H1 (cell line): ENCODE data around the gene FSTL4. TPM values are rescaled to one million over a fixed set of nuclear protein-coding genes. Genes with fewer than 3 reads are reported as not detected.

Experiments
- CTCF ChIA-PET: fragments of 300-600 bp; sonication (Branson Sonifier 250); formaldehyde crosslinking; loops from one replicate; lab custom pipeline; 2021; ENCODE audit not compliant: partially characterized antibody; lab: Charles Lee
- POLR2A ChIA-PET: fragments of 300-600 bp; sonication (Branson Sonifier 250); formaldehyde crosslinking; loops from one replicate; lab custom pipeline; 2021; ENCODE audit warnings: inconsistent platforms; ENCODE audit not compliant: partially characterized antibody; lab: Charles Lee
- DNase-seq, 2 experiments: peaks; one replicate each; pipeline versions ENCODE4 v3.0.0 to v3.0.0-alpha.2; 2010 to 2022; ENCODE audit warnings: low spot score in 2 of 2, low read depth in 1 of 2, mixed read lengths in 1 of 2
- FAIRE-seq: peaks from 2 replicates; lab custom pipeline; 2011; peaks lifted over from hg19 to GRCh38; lab: Jason Lieb, UNC
- H2AFZ ChIP-seq: 2 replicates; pipeline ENCODE4 v1.8.1; 2012; ENCODE audit warnings: low read length, inconsistent platforms
- H2AK5ac ChIP-seq: 2 replicates; pipeline ENCODE4 v1.6.1; 2013; ENCODE audit warnings: low read depth, low read length
- H2BK120ac ChIP-seq: replicated peaks from 2 replicates; pipeline ENCODE3; 2013; ENCODE audit warnings: low read depth, low read length, inconsistent platforms
- H2BK12ac ChIP-seq: 2 replicates; pipeline ENCODE4 v1.6.1; 2013; ENCODE audit warnings: low read depth, low read length
- H2BK15ac ChIP-seq: 2 replicates; pipeline ENCODE4 v1.6.1; 2013; ENCODE audit warnings: low read length
- H2BK20ac ChIP-seq: 2 replicates; pipeline ENCODE4 v1.6.1; 2013; ENCODE audit warnings: low read length
- H2BK5ac ChIP-seq: 2 replicates; pipeline ENCODE4 v1.6.1; 2013; ENCODE audit warnings: low read depth, low read length
- H3K14ac ChIP-seq: 2 replicates; pipeline ENCODE4 v1.6.1; 2013; ENCODE audit warnings: inconsistent platforms; ENCODE audit not compliant: insufficient read length
- H3K18ac ChIP-seq: 2 replicates; pipeline ENCODE4 v1.6.1; 2013; ENCODE audit warnings: low read length; ENCODE audit errors: extremely low read depth
- H3K23ac ChIP-seq: 2 replicates; pipeline ENCODE4 v1.6.1; 2013; ENCODE audit warnings: inconsistent platforms; ENCODE audit not compliant: insufficient read length
- H3K23me2 ChIP-seq: 2 replicates; pipeline ENCODE4 v1.6.1; 2013; ENCODE audit warnings: low read depth, low read length
- H3K27ac ChIP-seq: 2 replicates; pipeline ENCODE4 v1.6.1; 2011; ENCODE audit warnings: low read depth, low read length, inconsistent platforms
- H3K27me3 ChIP-seq, 4 experiments: replicated peaks in 1 of 4; 1 replicate in 1 of 4; 2 replicates in 3 of 4; pipeline versions ENCODE4 v1.6.1 to v1.8.1; 2011 to 2013; ENCODE audit warnings: low read length in 3 of 4, mild to moderate bottlenecking in 3 of 4, inconsistent platforms in 2 of 4, mixed read lengths in 2 of 4, moderate library complexity in 1 of 4; ENCODE audit not compliant: control insufficient read depth in 3 of 4, insufficient read depth in 3 of 4; ENCODE audit errors: extremely low read depth in 1 of 4
- H3K36me3 ChIP-seq, 4 experiments: 2 replicates each; pipeline versions ENCODE4 v1.6.1 to v1.8.1; 2011 to 2013; ENCODE audit warnings: mild to moderate bottlenecking in 4 of 4, low read length in 3 of 4, moderate library complexity in 2 of 4, control low read depth in 1 of 4, inconsistent platforms in 1 of 4; ENCODE audit not compliant: insufficient read depth in 4 of 4, control insufficient read depth in 2 of 4
- H3K4ac ChIP-seq: replicated peaks from 2 replicates; pipeline ENCODE3; 2013; ENCODE audit warnings: low read length, low read depth, mixed read lengths, inconsistent platforms; ENCODE audit not compliant: insufficient read length
- H3K4me1 ChIP-seq, 4 experiments: replicated peaks in 1 of 4; 1 replicate in 1 of 4; 2 replicates in 3 of 4; pipeline versions ENCODE4 v1.6.1 to v1.8.1; 2011 to 2013; ENCODE audit warnings: low read length in 3 of 4, inconsistent platforms in 2 of 4, mixed read lengths in 1 of 4; ENCODE audit not compliant: insufficient read depth in 4 of 4, control insufficient read depth in 3 of 4
- H3K4me2 ChIP-seq, 2 experiments: 2 replicates each; pipeline versions ENCODE4 v1.6.1 to v1.8.1; 2011 to 2013; ENCODE audit warnings: low read depth in 2 of 2, low read length in 2 of 2, control low read depth in 1 of 2, inconsistent platforms in 1 of 2, mild to moderate bottlenecking in 1 of 2; ENCODE audit not compliant: insufficient read depth in 1 of 2
- H3K4me3 ChIP-seq, 4 experiments: fragments of 200-600, 300-600 bp in 1 of 4; sonication (generic), shearing (Covaris generic), sonication (Bioruptor Twin) in 1 of 4; 2 replicates each; pipeline versions ENCODE4 v1.5.1 to v1.8.1; 2011 to 2016; ENCODE audit warnings: low read length in 4 of 4, low read depth in 3 of 4, control low read depth in 2 of 4, inconsistent platforms in 2 of 4, mild to moderate bottlenecking in 2 of 4, mixed read lengths in 1 of 4, moderate library complexity in 1 of 4; ENCODE audit not compliant: insufficient read depth in 2 of 4; ENCODE audit errors: extremely low read depth in 1 of 4
- H3K56ac ChIP-seq: replicated peaks from 2 replicates; pipeline ENCODE3; 2013; ENCODE audit warnings: low read depth, mild to moderate bottlenecking, mixed read lengths, low read length, inconsistent platforms; ENCODE audit not compliant: insufficient read length
- H3K79me1 ChIP-seq: 2 replicates; pipeline ENCODE4 v1.6.1; 2013; ENCODE audit warnings: low read depth, low read length, control low read depth
- H3K79me2 ChIP-seq, 2 experiments: 2 replicates each; pipeline versions ENCODE4 v1.6.1 to v1.8.1; 2012 to 2013; ENCODE audit warnings: low read length in 2 of 2, mild to moderate bottlenecking in 2 of 2, inconsistent platforms in 1 of 2; ENCODE audit not compliant: insufficient read depth in 2 of 2, control insufficient read depth in 1 of 2
- H3K9ac ChIP-seq, 4 experiments: replicated peaks in 1 of 4; 1 replicate in 1 of 4; 2 replicates in 3 of 4; pipeline versions ENCODE4 v1.6.1 to v1.8.1; 2011 to 2013; ENCODE audit warnings: low read depth in 3 of 4, low read length in 3 of 4, control low read depth in 2 of 4, mild to moderate bottlenecking in 2 of 4, moderate library complexity in 2 of 4, inconsistent platforms in 1 of 4; ENCODE audit errors: extremely low read depth in 1 of 4
- H3K9me3 ChIP-seq, 2 experiments: 2 replicates each; pipeline versions ENCODE4 v1.6.1 to v1.8.1; 2012 to 2013; ENCODE audit warnings: mild to moderate bottlenecking in 2 of 2, moderate library complexity in 2 of 2, control low read depth in 1 of 2, inconsistent platforms in 1 of 2, low read depth in 1 of 2, low read length in 1 of 2, mixed read lengths in 1 of 2; ENCODE audit not compliant: insufficient read depth in 2 of 2
- H4K20me1 ChIP-seq, 2 experiments: replicated peaks in 1 of 2; 2 replicates each; pipeline versions ENCODE3 to v1.8.1; 2011 to 2013; ENCODE audit warnings: inconsistent platforms in 2 of 2, low read length in 2 of 2, mild to moderate bottlenecking in 1 of 2; ENCODE audit not compliant: insufficient read depth in 2 of 2, control insufficient read depth in 1 of 2
- H4K5ac ChIP-seq: 2 replicates; pipeline ENCODE4 v1.6.1; 2013; ENCODE audit warnings: low read length, low read depth, mixed read lengths, inconsistent platforms; ENCODE audit not compliant: insufficient read length
- H4K8ac ChIP-seq: 2 replicates; pipeline ENCODE4 v1.8.0; 2013; ENCODE audit warnings: mild to moderate bottlenecking, moderate library complexity, low read length, inconsistent platforms; ENCODE audit not compliant: insufficient read depth; ENCODE audit errors: extremely low read depth
- H4K91ac ChIP-seq: replicated peaks from 2 replicates; pipeline ENCODE3; 2013; ENCODE audit warnings: low read length, mixed read lengths, inconsistent platforms; ENCODE audit not compliant: insufficient read length
- ATF3 ChIP-seq: IDR thresholded peaks from 2 replicates; pipeline ENCODE4 v1.6.1; 2011; ENCODE audit warnings: low read depth, mild to moderate bottlenecking, low read length; ENCODE audit not compliant: insufficient read depth
- CTCF ChIP-seq, 3 experiments: IDR thresholded peaks; 1 replicate in 2 of 3; 2 replicates in 1 of 3; pipeline versions ENCODE4 v1.5.1 to v1.6.1; 2011; ENCODE audit warnings: low read length in 3 of 3, mild to moderate bottlenecking in 3 of 3, inconsistent platforms in 2 of 3, low read depth in 1 of 3, moderate library complexity in 1 of 3; ENCODE audit not compliant: insufficient read depth in 1 of 3; ENCODE audit errors: control extremely low read depth in 1 of 3
- EZH2 ChIP-seq: fragments of 200-600 bp; sonication (generic); IDR thresholded peaks from 2 replicates; pipeline ENCODE4 v1.7.1; 2012; ENCODE audit warnings: low read depth, mild to moderate bottlenecking, moderate library complexity, low read length, inconsistent platforms; ENCODE audit not compliant: severe bottlenecking
- FOSL1 ChIP-seq: IDR thresholded peaks from 2 replicates; pipeline ENCODE4 v1.6.1; 2011; ENCODE audit warnings: mild to moderate bottlenecking, low read depth, low read length, moderate library complexity; ENCODE audit not compliant: insufficient read depth
- HDAC2 ChIP-seq, 2 experiments: fragments of 300-600 bp in 1 of 2; sonication (generic) in 1 of 2; IDR thresholded peaks; 2 replicates each; pipeline ENCODE4 v1.6.1; 2011 to 2012; ENCODE audit warnings: low read depth in 2 of 2, low read length in 2 of 2, mild to moderate bottlenecking in 2 of 2, moderate library complexity in 2 of 2, borderline replicate concordance in 1 of 2, inconsistent platforms in 1 of 2
- HDAC6 ChIP-seq: IDR thresholded peaks from one replicate; pipeline ENCODE4 v1.7.1; 2012; ENCODE audit warnings: low read depth, mild to moderate bottlenecking, inconsistent platforms, low read length, moderate library complexity
- JUN ChIP-seq: IDR thresholded peaks from 2 replicates; pipeline ENCODE4 v1.6.1; 2011; ENCODE audit warnings: low read depth, mild to moderate bottlenecking, improper control_type of control experiment, low read length
- RBBP5 ChIP-seq: IDR thresholded peaks from 2 replicates; pipeline ENCODE4 v1.7.1; 2012; ENCODE audit warnings: low read depth, mild to moderate bottlenecking, inconsistent platforms, low read length, moderate library complexity, borderline replicate concordance
- SIN3A ChIP-seq, 2 experiments: IDR thresholded peaks in 1 of 2; conservative IDR thresholded peaks in 1 of 2; 2 replicates each; pipeline ENCODE4 v1.6.1; 2011 to 2012; ENCODE audit warnings: low read length in 2 of 2, improper control_type of control experiment in 1 of 2, low read depth in 1 of 2, mild to moderate bottlenecking in 1 of 2
- SIRT6 ChIP-seq: IDR thresholded peaks from one replicate; pipeline ENCODE4 v1.7.1; 2012; ENCODE audit warnings: low read length, inconsistent platforms
- WGBS, 2 experiments: shearing (Covaris generic) in 1 of 2; methylation state at CpG; one replicate each; pipeline versions ENCODE4 v1.1.6 to v1.1.7; 2013 to 2015; ENCODE audit warnings: low lambda C conversion rate in 2 of 2, mixed read lengths in 2 of 2, inconsistent platforms in 1 of 2, low coverage in 1 of 2, missing lambda C conversion rate in 1 of 2; ENCODE audit not compliant: insufficient replicate concordance in 2 of 2, insufficient coverage in 1 of 2, insufficient read length in 1 of 2; ENCODE audit errors: extremely low coverage in 1 of 2, missing lambda C conversion rate in 1 of 2; 5-methylcytosine and 5-hydroxymethylcytosine counted together
- polyA plus RNA-seq, 7 experiments: library from polyadenylated mRNA; depleted of rRNA in 3 of 7; stranded (reverse) in 5 of 7; unstranded in 2 of 7; fragments of >200 nt in 5 of 7; fragments of 200-250 nt in 2 of 7; gene quantifications; 1 replicate in 5 of 7; 2 replicates in 1 of 7; 4 replicates in 1 of 7; pipeline versions ENCODE4 v1.2.1 to v1.2.3, GENCODE V29; 2011 to 2013; ENCODE audit warnings: missing spikeins in 2 of 7, mixed read lengths in 2 of 7
- total RNA-seq: library from RNA; stranded (reverse); fragmentation: NEBNext Ultra II Directional; extraction: Animal tissue kit (Norgen Biotek cat#: 25700); gene quantifications from 2 replicates; pipeline ENCODE4 v1.2.1, GENCODE V29; 2021

Gene FSTL4
- total and polyA plus RNA-seq, 2 of the 8 experiments (the other 6 are each of a cell fraction or from before 2014, with no cell fraction given): 3.1 to 4.1 TPM

DNA sequence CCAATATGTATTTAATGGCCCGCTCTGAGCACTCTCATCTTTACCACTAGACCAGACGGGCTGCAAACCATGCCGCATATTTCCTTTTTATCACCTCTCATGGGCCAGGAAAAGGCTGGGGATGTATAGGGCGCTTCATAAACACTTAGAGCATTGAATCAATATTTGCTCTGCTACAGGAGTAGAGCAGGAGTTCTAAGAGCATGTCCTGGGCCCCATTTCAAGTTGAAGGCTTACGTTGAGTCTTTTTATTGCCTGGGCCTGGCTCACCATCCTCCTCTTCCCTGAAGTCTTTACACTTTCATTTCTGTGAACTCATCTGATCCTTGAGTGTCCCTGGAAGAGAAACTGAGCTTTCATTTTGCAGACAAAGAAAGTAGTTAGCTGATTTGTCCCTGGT is 112.4 kb downstream of the FSTL4 start:
- no peaks in the 10 kb centered on the region for H4K20me1 ChIP-seq
- H3K23ac ChIP-seq: no peak overlapping the region
- H2BK12ac ChIP-seq: no peak overlapping the region
- CTCF ChIA-PET: interaction anchor here (0.8 to 2.0 kb wide), 4 partner anchors 15 to 78 kb away, joined by 3 to 4 read pairs (median 3); no protein-coding TSS in a partner anchor
- H2BK5ac ChIP-seq: no peak overlapping the region
- peak in 1 of 2 experiments; percentile 11 for DNase-seq
- H2AK5ac ChIP-seq: no peak overlapping the region
- no peak overlapping the region for H2BK20ac ChIP-seq
- no peak overlapping the region for H3K18ac ChIP-seq
- H3K9ac ChIP-seq: no peak overlapping the region
- H3K27me3 ChIP-seq: no peaks in the 10 kb centered on the region
- no peak overlapping the region for H3K4me2 ChIP-seq
- H4K5ac ChIP-seq: no peak overlapping the region
- no peaks in the 10 kb centered on the region for H3K79me1 ChIP-seq
- no peaks in the 10 kb centered on the region for H3K9me3 ChIP-seq
- no peak overlapping the region for H3K4ac ChIP-seq
- H3K79me2 ChIP-seq: no peaks in the 10 kb centered on the region
- H2AFZ ChIP-seq: no peak overlapping the region
- 88% methylated on average over 5 of the region's 5 CpGs; no CpG with 5 or more reads in 1 of the 2 experiments for WGBS, 2 experiments
- H3K4me3 ChIP-seq: no peak overlapping the region
- H3K23me2 ChIP-seq: no peaks in the 10 kb centered on the region
- H3K14ac ChIP-seq: no peak overlapping the region
- POLR2A ChIA-PET: no interaction called here
- H2BK15ac ChIP-seq: no peak overlapping the region
- no peak overlapping the region for H4K91ac ChIP-seq
- H3K36me3 ChIP-seq: no peaks in the 10 kb centered on the region
- H3K27ac ChIP-seq: no peak overlapping the region
- FAIRE-seq: no peak
- no peak overlapping the region for H4K8ac ChIP-seq
- no peak overlapping the region for H2BK120ac ChIP-seq
- no peak overlapping the region for H3K56ac ChIP-seq
- no peaks in the 10 kb centered on the region for H3K4me1 ChIP-seq
- TF ChIP-seq SIN3A (conservative IDR thresholded peaks at IDR 0.05 in 1 of 2, IDR thresholded peaks at IDR 0.05 in 1 of 2; ENCODE audit: low read depth in 1 of 2, low read length in 2 of 2) (no peak), ATF3 (no peak), RBBP5 (no peak), SIRT6 (no peak), FOSL1 (no peak), JUN (no peak), HDAC2 (IDR thresholded peaks at IDR 0.05; ENCODE audit: borderline replicate concordance in 1 of 2, low read depth in 2 of 2, low read length in 2 of 2) (no peak), CTCF (IDR thresholded peaks at IDR 0.05; ENCODE audit: control extremely low read depth in 1 of 3, insufficient read depth in 1 of 3, low read depth in 1 of 3, low read length in 3 of 3) (no peak), EZH2 (no peak), HDAC6 (no peak)
